H9 (cell line): ENCODE results near the gene SBNO1. TPM values are rescaled to one million over a fixed set of nuclear protein-coding genes. Genes with fewer than 3 reads are reported as not detected.

Experiments used
- DNase-seq: peaks from one replicate; pipeline ENCODE4 v3.0.0-alpha.2; 2017
- H2AFZ ChIP-seq: one replicate; pipeline ENCODE4 v1.6.1; 2013; ENCODE audit warnings: mild to moderate bottlenecking, low read length, control low read depth, moderate library complexity
- H2AK5ac ChIP-seq: 2 replicates; pipeline ENCODE4 v1.6.1; 2013; ENCODE audit warnings: low read length, control low read depth, mixed read lengths; ENCODE audit not compliant: insufficient read length
- H2BK120ac ChIP-seq: one replicate; pipeline ENCODE4 v1.6.1; 2013; ENCODE audit warnings: low read depth, mild to moderate bottlenecking, low read length, control low read depth, inconsistent platforms; ENCODE audit not compliant: poor library complexity, severe bottlenecking
- H2BK12ac ChIP-seq: 2 replicates; pipeline ENCODE4 v1.6.1; 2013; ENCODE audit warnings: low read length, control low read depth, mixed read lengths, low read depth; ENCODE audit not compliant: insufficient read length
- H2BK15ac ChIP-seq: 2 replicates; pipeline ENCODE4 v1.6.1; 2013; ENCODE audit warnings: low read depth, low read length, control low read depth
- H2BK20ac ChIP-seq: one replicate; pipeline ENCODE4 v1.6.1; 2013; ENCODE audit warnings: low read depth, mild to moderate bottlenecking, low read length, control low read depth, inconsistent platforms; ENCODE audit not compliant: poor library complexity, severe bottlenecking
- H2BK5ac ChIP-seq: 2 replicates; pipeline ENCODE4 v1.6.1; 2013; ENCODE audit warnings: low read length, control low read depth, mixed read lengths; ENCODE audit not compliant: insufficient read length
- H3K14ac ChIP-seq: 2 replicates; pipeline ENCODE4 v1.6.1; 2013; ENCODE audit warnings: low read length, control low read depth; ENCODE audit not compliant: insufficient read depth
- H3K18ac ChIP-seq: 2 replicates; pipeline ENCODE4 v1.6.1; 2013; ENCODE audit warnings: low read depth, mild to moderate bottlenecking, mixed read lengths, low read length, control low read depth; ENCODE audit not compliant: insufficient read length
- H3K23ac ChIP-seq: 2 replicates; pipeline ENCODE4 v1.6.1; 2013; ENCODE audit warnings: low read length, control low read depth, mixed read lengths, low read depth; ENCODE audit not compliant: insufficient read length
- H3K23me2 ChIP-seq: 2 replicates; pipeline ENCODE4 v1.6.1; 2013; ENCODE audit warnings: low read depth, mild to moderate bottlenecking, mixed read lengths, low read length, control low read depth; ENCODE audit not compliant: insufficient read length, poor library complexity, severe bottlenecking
- H3K27ac ChIP-seq: 2 replicates; pipeline ENCODE4 v1.5.1; 2013; ENCODE audit warnings: low read length, control low read depth, mixed read lengths, low read depth; ENCODE audit not compliant: insufficient read length
- H3K27me3 ChIP-seq: 2 replicates; pipeline ENCODE4 v1.6.1; 2013; ENCODE audit warnings: low read length, control low read depth, inconsistent platforms; ENCODE audit not compliant: insufficient read depth
- H3K4ac ChIP-seq: 2 replicates; pipeline ENCODE4 v1.6.1; 2013; ENCODE audit warnings: low read depth, mild to moderate bottlenecking, control low read depth, inconsistent platforms, low read length, moderate library complexity
- H3K4me1 ChIP-seq: 2 replicates; pipeline ENCODE4 v1.6.1; 2013; ENCODE audit warnings: low read length, control low read depth, inconsistent platforms; ENCODE audit not compliant: insufficient read depth
- H3K4me2 ChIP-seq: 2 replicates; pipeline ENCODE4 v1.6.1; 2013; ENCODE audit warnings: low read length, control low read depth, mixed read lengths; ENCODE audit not compliant: insufficient read length, insufficient read depth
- H3K56ac ChIP-seq: 2 replicates; pipeline ENCODE4 v1.6.1; 2013; ENCODE audit warnings: low read depth, mild to moderate bottlenecking, mixed read lengths, low read length, control low read depth; ENCODE audit not compliant: insufficient read length
- H3K79me1 ChIP-seq: 2 replicates; pipeline ENCODE4 v1.6.1; 2013; ENCODE audit warnings: low read depth, mild to moderate bottlenecking, moderate library complexity, low read length, control low read depth, inconsistent platforms; ENCODE audit not compliant: insufficient read depth, poor library complexity, severe bottlenecking
- H3K79me2 ChIP-seq: 2 replicates; pipeline ENCODE4 v1.6.1; 2013; ENCODE audit warnings: low read length, control low read depth, inconsistent platforms; ENCODE audit not compliant: insufficient read depth
- H3K9ac ChIP-seq: 2 replicates; pipeline ENCODE4 v1.6.1; 2013; ENCODE audit warnings: low read length, control low read depth, mixed read lengths; ENCODE audit not compliant: insufficient read length; ENCODE audit errors: extremely low read depth
- H3K9me3 ChIP-seq: one replicate; pipeline ENCODE4 v1.6.1; 2013; ENCODE audit warnings: low read depth, low read length, inconsistent platforms; ENCODE audit not compliant: control insufficient read depth
- H3T11ph ChIP-seq: one replicate; pipeline ENCODE4 v1.6.1; 2013; ENCODE audit warnings: mild to moderate bottlenecking, low read length, control low read depth, inconsistent platforms
- H4K20me1 ChIP-seq: one replicate; pipeline ENCODE4 v1.6.1; 2013; ENCODE audit not compliant: control insufficient read depth, insufficient read length, insufficient read depth
- H4K5ac ChIP-seq: 2 replicates; pipeline ENCODE4 v1.6.1; 2013; ENCODE audit warnings: low read depth, mild to moderate bottlenecking, mixed read lengths, low read length, control low read depth; ENCODE audit not compliant: insufficient read length
- H4K8ac ChIP-seq: replicated peaks from 2 replicates; pipeline ENCODE4 v1.6.1; 2013; ENCODE audit warnings: low read length, control low read depth, mixed read lengths, low read depth; ENCODE audit not compliant: insufficient read length
- H4K91ac ChIP-seq: 2 replicates; pipeline ENCODE4 v1.6.1; 2013; ENCODE audit warnings: low read depth, mild to moderate bottlenecking, moderate library complexity, mixed read lengths, low read length, control low read depth; ENCODE audit not compliant: insufficient read length
- H3K27ac Mint-ChIP-seq, 3 experiments: 2 replicates in 2 of 3; 3 replicates in 1 of 3; pipeline ENCODE4 v1.8.0; 2020 to 2021; ENCODE audit warnings: mixed read lengths in 3 of 3, mild to moderate bottlenecking in 1 of 3, moderate library complexity in 1 of 3
- H3K27me3 Mint-ChIP-seq: 2 replicates; pipeline ENCODE4 v1.8.0; 2021; ENCODE audit warnings: low read depth, mild to moderate bottlenecking, moderate library complexity, mixed read lengths
- H3K36me3 Mint-ChIP-seq, 3 experiments: 2 replicates in 2 of 3; 3 replicates in 1 of 3; pipeline ENCODE4 v1.8.0; 2020 to 2021; ENCODE audit warnings: low read depth in 3 of 3, mixed read lengths in 3 of 3; ENCODE audit not compliant: insufficient read depth in 1 of 3
- H3K4me1 Mint-ChIP-seq, 2 experiments: 2 replicates each; pipeline ENCODE4 v1.8.0; 2020; ENCODE audit warnings: mixed read lengths in 2 of 2
- H3K4me3 Mint-ChIP-seq, 2 experiments: 2 replicates in 1 of 2; 3 replicates in 1 of 2; pipeline ENCODE4 v1.8.0; 2020 to 2021; ENCODE audit warnings: mild to moderate bottlenecking in 2 of 2, mixed read lengths in 2 of 2, moderate library complexity in 1 of 2
- H3K9me3 Mint-ChIP-seq, 2 experiments: 2 replicates in 1 of 2; 3 replicates in 1 of 2; pipeline ENCODE4 v1.8.0; 2020; ENCODE audit warnings: mild to moderate bottlenecking in 2 of 2, mixed read lengths in 2 of 2, moderate library complexity in 1 of 2
- CTCF ChIP-seq: fragments of 200-600 bp; sonication (generic); conservative IDR thresholded peaks from 3 replicates; pipeline ENCODE4 v1.8.0; 2021; ENCODE audit warnings: antibody characterized with exemption, mild to moderate bottlenecking
- WGBS: extraction: QIAGEN DNeasy Blood & Tissue Kit; methylation state at CpG from one replicate; pipeline ENCODE4 v1.1.7; 2013; ENCODE audit warnings: missing lambda C conversion rate, low lambda C conversion rate, mixed read lengths; ENCODE audit not compliant: insufficient read length; ENCODE audit errors: extremely low coverage; 5-methylcytosine and 5-hydroxymethylcytosine counted together
- total RNA-seq: library from RNA; stranded (reverse); gene quantifications from 2 replicates; pipeline ENCODE4 v1.2.1, GENCODE V29; 2021

SBNO1 gene
- total RNA-seq, 1 experiment from 2014 or later, result 47.5 TPM

- Histone ChIP-seq H3K56ac (no peak overlapping the region), H2BK12ac (no peak overlapping the region), H3K27ac (no peak overlapping the region), H3K27me3 (no peaks in the 10 kb centered on the region), H3K4me2 (no peak overlapping the region), H3K9me3 (no peaks in the 10 kb centered on the region), H3K14ac (no peak overlapping the region), H3T11ph (no peak overlapping the region), H3K4ac (no peak overlapping the region), H3K23me2 (no peaks in the 10 kb centered on the region), H4K8ac (no peak overlapping the region), H2BK5ac (no peak overlapping the region), H2AFZ (no peak overlapping the region), H2BK20ac (no peak overlapping the region), H3K79me2 (peaks cover 2% of the 10 kb centered on the region; the same call in 1 of the 2 replicates), H3K79me1 (peaks cover 2% of the 10 kb centered on the region), H2BK15ac (no peak overlapping the region), H2BK120ac (no peak overlapping the region), H3K9ac (no peak overlapping the region), H3K23ac (no peak overlapping the region), H4K20me1 (no peaks in the 10 kb centered on the region), H4K5ac (no peak overlapping the region), H3K18ac (no peak overlapping the region), H4K91ac (no peak overlapping the region), H2AK5ac (no peak overlapping the region), H3K4me1 (peaks cover 2% of the 10 kb centered on the region; the same call in 1 of the 2 replicates)
- no peak for DNase-seq
- H3K4me1 Mint-ChIP-seq, result peaks cover 43 to 47% of the 10 kb centered on the region in 2 experiments
- WGBS, result no CpG with 5 or more reads among the region's 9 CpGs
- H3K27me3 Mint-ChIP-seq, result no peaks in the 10 kb centered on the region
- peak overlapping the region in 2 of 3 experiments; percentile 35 to 94; a peak in 3 of 7 replicates for H3K27ac Mint-ChIP-seq
- peaks cover 45 to 95% (median 92%) of the 10 kb centered on the region in 3 experiments for H3K36me3 Mint-ChIP-seq
- no peak for TF ChIP-seq CTCF
- H3K4me3 Mint-ChIP-seq, result no peak overlapping the region
- H3K9me3 Mint-ChIP-seq, result peaks cover 0 to 9% of the 10 kb centered on the region in 2 experiments; a peak in 1 of 5 replicates
Observed at GRCh38 chr12:123260081-123260480, 104.6 kb downstream of the SBNO1 start.
